GM12878 (cell line): ENCODE measurements around the gene OR10H3.

Experiments used
- CBX5 ChIP-seq: sonication (generic); IDR thresholded peaks from 2 replicates; pipeline ENCODE4 v1.6.1; 2016; ENCODE audit warnings: low read depth, moderate library complexity, mild to moderate bottlenecking, inconsistent platforms
- JUNB ChIP-seq: IDR thresholded peaks from 2 replicates; pipeline ENCODE4 v1.6.1; 2016; ENCODE audit warnings: antibody characterized with exemption, mild to moderate bottlenecking
- NFYB ChIP-seq: IDR thresholded peaks from 2 replicates; pipeline ENCODE4 v1.6.1; 2011; ENCODE audit warnings: low read depth, mild to moderate bottlenecking, low read length, improper control_type of control experiment, moderate library complexity; ENCODE audit not compliant: insufficient read depth
- POLR2A ChIP-seq: IDR thresholded peaks from 2 replicates; pipeline ENCODE4 v1.6.1; 2011; ENCODE audit warnings: low read depth, mild to moderate bottlenecking, low read length
- RAD21 ChIP-seq: IDR thresholded peaks from 2 replicates; pipeline ENCODE4 v1.6.1; 2011; ENCODE audit warnings: mild to moderate bottlenecking, low read depth, low read length, moderate library complexity; ENCODE audit not compliant: insufficient read depth
- RBBP5 ChIP-seq: fragments of 200-600 bp; sonication (generic); conservative IDR thresholded peaks from 2 replicates; pipeline ENCODE4 v1.6.1; 2016
- SREBF1 ChIP-seq: IDR thresholded peaks from 2 replicates; pipeline ENCODE4 v1.6.1; 2012; ENCODE audit warnings: mild to moderate bottlenecking, low read length
- TCF7 ChIP-seq: IDR thresholded peaks from 2 replicates; pipeline ENCODE4 v1.6.1; 2014; ENCODE audit warnings: antibody characterized with exemption, borderline replicate concordance
- ZSCAN29 ChIP-seq: fragments of 450-650 bp; IDR thresholded peaks from 2 replicates; pipeline ENCODE4 v1.6.1; 2017; ENCODE audit warnings: mild to moderate bottlenecking, moderate library complexity
- TF ChIP-seq, protein P1 (sequence below), 3 experiments: IDR thresholded peaks in 2 of 3; conservative IDR thresholded peaks in 1 of 3; 2 replicates each; pipeline ENCODE4 v1.5.1; 2011; ENCODE audit warnings: low read depth in 3 of 3, low read length in 3 of 3, mild to moderate bottlenecking in 3 of 3, control low read depth in 2 of 3, moderate library complexity in 2 of 3, inconsistent platforms in 1 of 3, mixed read lengths in 1 of 3; ENCODE audit not compliant: control insufficient read depth in 2 of 3, insufficient read depth in 1 of 3; ENCODE audit errors: extremely low read depth in 1 of 3
- TF ChIP-seq, protein P2 (sequence below): IDR thresholded peaks from 2 replicates; pipeline ENCODE4 v1.6.1; 2011; ENCODE audit warnings: mild to moderate bottlenecking, low read depth, low read length, moderate library complexity; ENCODE audit not compliant: insufficient replicate concordance
- TF ChIP-seq, protein P3 (sequence below): fragments of 450-650 bp; IDR thresholded peaks from 2 replicates; pipeline ENCODE4 v1.6.1; 2017; ENCODE audit warnings: antibody characterized with exemption, mild to moderate bottlenecking, moderate library complexity
- TF ChIP-seq, protein P4 (sequence below): IDR thresholded peaks from 2 replicates; pipeline ENCODE4 v1.6.1; 2011; ENCODE audit warnings: low read depth, mild to moderate bottlenecking, low read length, moderate library complexity, borderline replicate concordance; ENCODE audit errors: extremely low read depth
- TF ChIP-seq, protein P5 (sequence below): fragments of 450-650 bp; IDR thresholded peaks from 2 replicates; pipeline ENCODE4 v1.6.1; 2014; ENCODE audit warnings: mild to moderate bottlenecking

DNA sequence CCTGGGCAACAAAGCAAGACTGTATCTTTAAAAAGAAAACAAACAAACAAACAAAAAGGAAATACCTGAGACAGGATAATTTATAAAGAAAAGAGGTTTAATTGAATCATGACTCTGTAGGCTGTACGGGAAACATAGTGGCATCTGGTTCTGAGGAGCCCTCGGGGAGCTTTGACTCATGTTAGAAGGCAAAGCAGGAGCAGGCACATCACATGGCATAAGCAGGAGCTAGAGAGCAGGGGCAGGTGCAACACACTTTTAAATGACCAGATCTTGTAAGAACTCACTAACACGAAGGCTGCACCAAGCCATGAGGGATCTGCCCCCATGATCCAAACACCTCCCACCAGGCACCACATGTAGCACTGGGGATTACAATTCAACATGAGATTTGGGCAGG is 23.1 kb upstream of the OR10H3 start:
- TF ChIP-seq RBBP5 (no peak), RAD21 (no peak), TCF7 (no peak), ZSCAN29 (no peak), CBX5 (no peak), SREBF1 (no peak), POLR2A (no peak), JUNB (no peak), NFYB (no peak)
- TF ChIP-seq, protein P1, sequence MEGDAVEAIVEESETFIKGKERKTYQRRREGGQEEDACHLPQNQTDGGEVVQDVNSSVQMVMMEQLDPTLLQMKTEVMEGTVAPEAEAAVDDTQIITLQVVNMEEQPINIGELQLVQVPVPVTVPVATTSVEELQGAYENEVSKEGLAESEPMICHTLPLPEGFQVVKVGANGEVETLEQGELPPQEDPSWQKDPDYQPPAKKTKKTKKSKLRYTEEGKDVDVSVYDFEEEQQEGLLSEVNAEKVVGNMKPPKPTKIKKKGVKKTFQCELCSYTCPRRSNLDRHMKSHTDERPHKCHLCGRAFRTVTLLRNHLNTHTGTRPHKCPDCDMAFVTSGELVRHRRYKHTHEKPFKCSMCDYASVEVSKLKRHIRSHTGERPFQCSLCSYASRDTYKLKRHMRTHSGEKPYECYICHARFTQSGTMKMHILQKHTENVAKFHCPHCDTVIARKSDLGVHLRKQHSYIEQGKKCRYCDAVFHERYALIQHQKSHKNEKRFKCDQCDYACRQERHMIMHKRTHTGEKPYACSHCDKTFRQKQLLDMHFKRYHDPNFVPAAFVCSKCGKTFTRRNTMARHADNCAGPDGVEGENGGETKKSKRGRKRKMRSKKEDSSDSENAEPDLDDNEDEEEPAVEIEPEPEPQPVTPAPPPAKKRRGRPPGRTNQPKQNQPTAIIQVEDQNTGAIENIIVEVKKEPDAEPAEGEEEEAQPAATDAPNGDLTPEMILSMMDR (IDR thresholded peaks at IDR 0.05 in 2 of 3, conservative IDR thresholded peaks at IDR 0.05 in 1 of 3; ENCODE audit: control insufficient read depth in 2 of 3, extremely low read depth in 1 of 3, insufficient read depth in 1 of 3, low read depth in 3 of 3, low read length in 3 of 3): no peak
- TF ChIP-seq, protein P2, sequence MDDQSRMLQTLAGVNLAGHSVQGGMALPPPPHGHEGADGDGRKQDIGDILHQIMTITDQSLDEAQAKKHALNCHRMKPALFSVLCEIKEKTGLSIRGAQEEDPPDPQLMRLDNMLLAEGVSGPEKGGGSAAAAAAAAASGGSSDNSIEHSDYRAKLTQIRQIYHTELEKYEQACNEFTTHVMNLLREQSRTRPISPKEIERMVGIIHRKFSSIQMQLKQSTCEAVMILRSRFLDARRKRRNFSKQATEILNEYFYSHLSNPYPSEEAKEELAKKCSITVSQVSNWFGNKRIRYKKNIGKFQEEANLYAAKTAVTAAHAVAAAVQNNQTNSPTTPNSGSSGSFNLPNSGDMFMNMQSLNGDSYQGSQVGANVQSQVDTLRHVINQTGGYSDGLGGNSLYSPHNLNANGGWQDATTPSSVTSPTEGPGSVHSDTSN: no peak
- TF ChIP-seq, protein P3, sequence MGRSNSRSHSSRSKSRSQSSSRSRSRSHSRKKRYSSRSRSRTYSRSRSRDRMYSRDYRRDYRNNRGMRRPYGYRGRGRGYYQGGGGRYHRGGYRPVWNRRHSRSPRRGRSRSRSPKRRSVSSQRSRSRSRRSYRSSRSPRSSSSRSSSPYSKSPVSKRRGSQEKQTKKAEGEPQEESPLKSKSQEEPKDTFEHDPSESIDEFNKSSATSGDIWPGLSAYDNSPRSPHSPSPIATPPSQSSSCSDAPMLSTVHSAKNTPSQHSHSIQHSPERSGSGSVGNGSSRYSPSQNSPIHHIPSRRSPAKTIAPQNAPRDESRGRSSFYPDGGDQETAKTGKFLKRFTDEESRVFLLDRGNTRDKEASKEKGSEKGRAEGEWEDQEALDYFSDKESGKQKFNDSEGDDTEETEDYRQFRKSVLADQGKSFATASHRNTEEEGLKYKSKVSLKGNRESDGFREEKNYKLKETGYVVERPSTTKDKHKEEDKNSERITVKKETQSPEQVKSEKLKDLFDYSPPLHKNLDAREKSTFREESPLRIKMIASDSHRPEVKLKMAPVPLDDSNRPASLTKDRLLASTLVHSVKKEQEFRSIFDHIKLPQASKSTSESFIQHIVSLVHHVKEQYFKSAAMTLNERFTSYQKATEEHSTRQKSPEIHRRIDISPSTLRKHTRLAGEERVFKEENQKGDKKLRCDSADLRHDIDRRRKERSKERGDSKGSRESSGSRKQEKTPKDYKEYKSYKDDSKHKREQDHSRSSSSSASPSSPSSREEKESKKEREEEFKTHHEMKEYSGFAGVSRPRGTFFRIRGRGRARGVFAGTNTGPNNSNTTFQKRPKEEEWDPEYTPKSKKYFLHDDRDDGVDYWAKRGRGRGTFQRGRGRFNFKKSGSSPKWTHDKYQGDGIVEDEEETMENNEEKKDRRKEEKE: no peak
- TF ChIP-seq, protein P4, sequence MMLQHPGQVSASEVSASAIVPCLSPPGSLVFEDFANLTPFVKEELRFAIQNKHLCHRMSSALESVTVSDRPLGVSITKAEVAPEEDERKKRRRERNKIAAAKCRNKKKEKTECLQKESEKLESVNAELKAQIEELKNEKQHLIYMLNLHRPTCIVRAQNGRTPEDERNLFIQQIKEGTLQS: no peak
- TF ChIP-seq, protein P5, sequence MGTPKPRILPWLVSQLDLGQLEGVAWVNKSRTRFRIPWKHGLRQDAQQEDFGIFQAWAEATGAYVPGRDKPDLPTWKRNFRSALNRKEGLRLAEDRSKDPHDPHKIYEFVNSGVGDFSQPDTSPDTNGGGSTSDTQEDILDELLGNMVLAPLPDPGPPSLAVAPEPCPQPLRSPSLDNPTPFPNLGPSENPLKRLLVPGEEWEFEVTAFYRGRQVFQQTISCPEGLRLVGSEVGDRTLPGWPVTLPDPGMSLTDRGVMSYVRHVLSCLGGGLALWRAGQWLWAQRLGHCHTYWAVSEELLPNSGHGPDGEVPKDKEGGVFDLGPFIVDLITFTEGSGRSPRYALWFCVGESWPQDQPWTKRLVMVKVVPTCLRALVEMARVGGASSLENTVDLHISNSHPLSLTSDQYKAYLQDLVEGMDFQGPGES: no peak
